ENCODE measurements around the gene UBB.

GRCh38 chr17:16349431-16349830 is 31.5 kb upstream of the UBB start:
- TF ChIP-seq CTCF (IDR thresholded peaks at IDR 0.05; ENCODE audit: low read depth, low read length, poor library complexity, severe bottlenecking) (no peak), EZH2phosphoT487 (IDR thresholded peaks at IDR 0.05; ENCODE audit: borderline replicate concordance, low read length) (no peak)
